Measurements from ENCODE around the gene CCBE1.

- TF ChIP-seq POLR2A (IDR thresholded peaks at IDR 0.05): no peak
- no peak for TF ChIP-seq CTCF (IDR thresholded peaks at IDR 0.05)
These were observed 147.6 kb downstream of the CCBE1 start for GRCh38 chr18:59549503-59550173.

Data from uterus (tissue), 2 donors.